UCSD-AML1 (cell line): ENCODE data around the gene DNAJC5G.

Source experiments
- DNase-seq: peaks from one replicate; lab custom pipeline; 2025; ENCODE audit not compliant: unreplicated experiment; lab: John Stamatoyannopoulos, UW

DNAJC5G gene, protein sequence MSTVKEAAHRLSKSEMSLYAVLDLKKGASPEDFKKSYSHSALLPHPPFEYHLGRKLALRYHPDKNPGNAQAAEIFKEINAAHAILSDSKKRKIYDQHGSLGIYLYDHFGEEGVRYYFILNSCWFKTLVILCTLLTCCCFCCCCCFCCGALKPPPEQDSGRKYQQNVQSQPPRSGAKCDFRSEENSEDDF

GRCh38 chr2:27275211-27276150 lies at the start of gene DNAJC5G:
Gene DNAJC5G, plus strand, starts transcription at chr2:27275433. Its CDS starts 1,296 bp downstream, at chr2:27276729.
- DNase-seq: no peak

- DNase-seq: no peak
Observed at GRCh38 chr2:27225526-27225925, 49.7 kb upstream of the DNAJC5G start.

DNA sequence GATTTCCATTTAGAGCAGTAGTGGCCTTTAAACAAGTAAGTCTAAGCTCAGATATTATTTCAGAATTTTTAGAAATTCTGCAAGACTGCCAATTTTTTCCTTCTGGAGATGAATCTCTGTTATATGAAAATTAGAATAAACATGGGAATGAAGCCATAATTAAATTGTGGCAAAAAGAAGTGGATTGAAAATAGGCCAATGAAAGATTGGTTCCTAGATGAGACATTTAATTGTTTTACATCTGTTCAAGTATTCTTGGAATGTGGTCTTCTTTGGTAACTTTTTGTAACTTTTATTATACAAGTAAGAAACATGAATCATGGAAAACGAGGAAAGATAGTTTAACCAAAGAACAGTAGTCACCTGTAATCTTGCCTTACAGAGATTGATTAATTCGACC lies 47.7 kb upstream of the DNAJC5G start:
- DNase-seq: no peak

DNA sequence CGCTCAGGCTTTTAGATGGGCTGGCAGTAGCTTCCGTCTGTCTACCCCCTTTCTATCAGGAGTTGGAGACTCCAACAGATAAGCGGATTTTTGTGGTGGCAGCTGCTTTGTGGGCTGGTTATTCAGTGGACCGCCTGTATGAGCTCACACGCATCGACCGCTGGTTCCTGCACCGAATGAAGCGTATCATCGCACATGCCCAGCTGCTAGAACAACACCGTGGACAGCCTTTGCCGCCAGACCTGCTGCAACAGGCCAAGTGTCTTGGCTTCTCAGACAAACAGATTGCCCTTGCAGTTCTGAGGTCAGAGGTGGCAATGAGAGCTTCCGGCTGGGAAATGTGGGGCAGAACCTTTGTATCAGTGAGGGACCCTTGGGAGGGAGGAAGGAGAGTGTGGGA lies 43.3 kb upstream of the DNAJC5G start:
- no peak for DNase-seq

DNA sequence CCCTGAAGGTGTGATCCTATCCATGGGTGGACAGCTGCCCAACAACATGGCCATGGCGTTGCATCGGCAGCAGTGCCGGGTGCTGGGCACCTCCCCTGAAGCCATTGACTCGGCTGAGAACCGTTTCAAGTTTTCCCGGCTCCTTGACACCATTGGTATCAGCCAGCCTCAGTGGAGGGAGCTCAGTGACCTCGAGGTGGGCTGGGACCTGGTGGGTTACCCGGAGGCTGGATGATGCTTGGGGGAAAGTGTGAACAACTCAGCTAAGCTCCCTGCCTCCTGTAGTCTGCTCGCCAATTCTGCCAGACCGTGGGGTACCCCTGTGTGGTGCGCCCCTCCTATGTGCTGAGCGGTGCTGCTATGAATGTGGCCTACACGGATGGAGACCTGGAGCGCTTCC lies 41.9 kb upstream of the DNAJC5G start:
- no peak for DNase-seq

- no peak for DNase-seq
Observed at GRCh38 chr2:27236136-27236535, 39.1 kb upstream of the DNAJC5G start.

DNA sequence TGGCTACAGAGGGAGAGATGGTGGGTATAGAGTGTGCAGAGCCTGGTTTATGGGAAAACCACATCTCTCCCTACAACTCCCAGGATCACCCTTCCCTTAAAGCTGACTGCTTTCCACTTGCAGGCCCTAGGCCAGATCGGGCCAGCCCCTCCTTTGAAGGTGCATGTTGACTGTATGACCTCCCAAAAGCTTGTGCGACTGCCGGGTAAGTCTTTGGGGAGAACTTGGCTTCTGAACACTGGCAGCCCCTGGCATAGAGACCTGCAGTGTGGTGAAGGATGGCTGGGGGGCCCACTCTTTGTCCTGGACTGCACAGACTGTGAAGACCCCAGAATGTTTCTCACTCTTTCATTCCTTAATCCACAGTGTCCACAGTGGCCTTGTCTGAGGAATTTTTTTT lies 38.6 kb upstream of the DNAJC5G start:
- DNase-seq: no peak

DNA sequence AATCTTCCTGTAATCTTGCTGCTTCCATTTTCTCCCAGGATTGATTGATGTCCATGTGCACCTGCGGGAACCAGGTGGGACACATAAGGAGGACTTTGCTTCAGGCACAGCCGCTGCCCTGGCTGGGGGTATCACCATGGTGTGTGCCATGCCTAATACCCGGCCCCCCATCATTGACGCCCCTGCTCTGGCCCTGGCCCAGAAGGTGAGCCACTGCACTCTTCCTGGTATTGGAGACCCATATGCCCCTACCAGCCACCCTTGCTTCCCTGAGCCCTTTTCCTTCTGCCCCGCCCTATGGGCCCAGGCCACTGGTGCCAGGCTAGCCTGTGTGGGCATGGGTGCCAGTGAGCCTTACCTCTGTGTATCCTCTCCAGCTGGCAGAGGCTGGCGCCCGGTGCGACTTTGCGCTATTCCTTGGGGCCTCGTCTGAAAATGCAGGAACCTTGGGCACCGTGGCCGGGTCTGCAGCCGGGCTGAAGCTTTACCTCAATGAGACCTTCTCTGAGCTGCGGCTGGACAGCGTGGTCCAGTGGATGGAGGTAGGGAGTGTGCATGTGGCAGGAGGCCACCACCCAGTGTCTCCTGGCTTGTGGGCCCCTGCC lies 37.8 kb upstream of the DNAJC5G start:
- DNase-seq: no peak

DNA sequence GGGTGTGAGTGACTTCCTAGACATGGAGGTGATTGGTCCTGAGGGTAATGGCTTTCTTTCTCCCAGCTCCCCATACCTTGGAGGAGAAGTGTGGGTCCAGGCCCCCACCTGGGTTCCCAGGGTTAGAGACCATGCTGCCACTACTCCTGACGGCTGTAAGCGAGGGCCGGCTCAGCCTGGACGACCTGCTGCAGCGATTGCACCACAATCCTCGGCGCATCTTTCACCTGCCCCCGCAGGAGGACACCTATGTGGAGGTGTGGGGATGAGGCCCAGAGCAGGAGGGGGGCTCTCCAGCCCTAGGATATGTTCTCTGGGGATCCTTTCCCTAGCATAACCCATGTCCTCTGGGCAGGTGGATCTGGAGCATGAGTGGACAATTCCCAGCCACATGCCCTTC lies 36.3 kb upstream of the DNAJC5G start:
- DNase-seq: no peak

- DNase-seq: no peak
Observed at GRCh38 chr2:27240406-27240805, 34.8 kb upstream of the DNAJC5G start.

DNA sequence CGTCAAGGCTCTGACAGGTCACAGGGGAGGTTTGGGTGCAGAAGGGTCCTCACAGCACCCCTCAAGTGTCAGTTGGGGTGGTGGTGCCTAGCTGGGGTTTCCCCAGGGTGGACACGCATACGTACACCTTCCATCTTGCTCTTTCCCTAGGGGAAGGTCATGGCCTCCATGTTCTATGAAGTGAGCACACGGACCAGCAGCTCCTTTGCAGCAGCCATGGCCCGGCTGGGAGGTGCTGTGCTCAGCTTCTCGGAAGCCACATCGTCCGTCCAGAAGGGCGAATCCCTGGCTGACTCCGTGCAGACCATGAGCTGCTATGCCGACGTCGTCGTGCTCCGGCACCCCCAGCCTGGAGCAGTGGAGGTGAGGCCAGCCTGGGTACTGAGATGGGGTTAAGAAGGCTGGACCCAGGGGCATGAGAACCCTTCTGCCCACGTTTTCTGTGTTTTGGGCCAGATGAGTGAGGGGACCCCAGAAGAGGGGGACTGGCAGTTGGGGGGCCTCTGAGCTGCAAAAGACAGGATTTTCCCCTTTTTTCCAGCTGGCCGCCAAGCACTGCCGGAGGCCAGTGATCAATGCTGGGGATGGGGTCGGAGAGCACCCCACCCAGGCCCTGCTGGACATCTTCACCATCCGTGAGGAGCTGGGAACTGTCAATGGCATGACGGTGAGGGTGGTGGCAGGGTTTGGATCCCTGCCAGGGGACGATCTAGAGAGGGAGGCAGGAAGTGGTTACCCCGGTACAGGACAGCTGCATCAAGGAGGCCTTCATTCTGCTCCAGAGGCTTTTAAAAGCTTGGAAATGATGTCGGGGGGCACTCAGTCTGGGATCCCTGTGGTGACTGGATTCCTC lies 33.2 kb upstream of the DNAJC5G start:
- no peak for DNase-seq

GRCh38 chr2:27242614-27242951 lies 32.6 kb upstream of the DNAJC5G start:
- no peak for DNase-seq

GRCh38 chr2:27243391-27244130 lies 31.7 kb upstream of the DNAJC5G start:
- no peak for DNase-seq

GRCh38 chr2:27245116-27245515 lies 30.1 kb upstream of the DNAJC5G start:
- no peak for DNase-seq

DNA sequence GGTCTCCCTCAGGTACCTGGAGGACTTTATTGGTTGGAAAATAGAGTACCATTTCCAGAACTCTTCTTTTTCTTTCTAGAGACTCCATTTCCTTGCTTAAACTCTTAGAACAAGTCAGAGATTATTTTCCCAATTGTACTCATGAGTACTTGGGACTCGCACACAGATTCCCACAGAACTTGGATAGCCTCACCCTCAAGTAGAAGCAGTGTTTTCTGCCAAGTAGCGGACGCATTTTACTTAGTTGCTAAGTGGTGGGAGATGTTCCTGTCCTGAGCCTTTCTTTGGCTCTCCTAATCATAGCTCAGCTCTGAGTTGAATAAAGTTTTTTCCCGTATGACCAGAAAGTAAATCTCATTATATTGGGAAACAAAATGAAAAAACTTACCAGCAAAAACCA lies 29.6 kb upstream of the DNAJC5G start:
- DNase-seq: no peak

DNA sequence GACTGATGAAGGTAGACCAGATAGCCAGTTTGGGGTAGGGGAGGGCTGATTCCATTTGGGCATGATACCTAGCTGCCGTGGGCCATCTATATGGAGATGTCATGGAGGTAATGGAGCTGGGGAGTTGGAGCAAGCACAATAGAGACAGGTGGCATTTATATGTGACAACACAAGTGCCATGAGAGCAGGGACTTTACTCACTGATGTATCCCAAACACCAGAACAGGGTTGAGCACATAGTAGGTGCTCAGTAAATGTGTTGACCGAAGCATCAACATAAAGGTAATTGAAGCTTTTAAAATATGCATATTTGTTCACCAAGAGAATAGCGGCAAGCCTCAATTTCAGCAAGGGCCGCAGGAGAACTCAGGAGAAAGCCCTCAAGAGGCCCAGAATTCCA lies 27.3 kb upstream of the DNAJC5G start:
- no peak for DNase-seq

DNA sequence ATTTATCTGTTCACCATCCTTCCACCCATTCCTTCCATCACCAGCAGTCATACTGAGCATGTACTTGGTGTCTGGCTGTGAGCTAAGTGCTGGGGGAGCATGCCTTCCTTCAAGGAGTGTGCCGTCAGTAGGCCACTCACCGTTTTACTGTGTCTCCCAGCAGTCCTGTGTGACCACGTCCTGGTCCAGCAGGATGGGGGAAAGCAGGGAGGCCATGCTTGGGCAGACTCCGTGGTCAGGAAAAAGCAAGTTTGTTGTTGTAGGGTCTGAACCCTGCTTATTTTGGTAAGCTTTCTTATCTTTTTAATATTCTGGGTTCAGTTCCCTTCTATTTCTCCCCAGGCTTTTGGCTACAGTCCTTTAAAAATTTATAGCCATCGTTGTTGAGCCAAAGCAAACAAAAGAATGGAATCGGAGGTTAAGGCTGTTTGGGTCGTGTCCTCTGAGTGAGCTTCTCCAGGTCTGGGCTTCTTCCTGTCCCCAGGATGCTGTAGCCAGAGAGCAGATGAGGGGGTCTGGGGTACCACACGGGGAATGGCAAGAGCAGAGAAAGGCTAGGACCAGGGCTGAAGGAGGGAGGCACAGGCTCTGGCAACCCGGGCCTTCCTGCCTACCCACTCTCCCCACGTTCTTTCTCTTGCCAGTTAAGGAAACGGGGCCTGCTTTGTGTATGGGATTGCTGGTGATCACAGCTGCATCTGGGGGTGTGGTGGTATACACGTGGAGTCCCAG lies 25.9 kb upstream of the DNAJC5G start:
- DNase-seq: no peak

GRCh38 chr2:27249891-27250651 lies 25.2 kb upstream of the DNAJC5G start:
- DNase-seq: peak; percentile 80
